Stomach (tissue), 4 donors: ENCODE data around the gene PDHA2.

ENCODE experiments used
- POLR2A ChIP-seq, 4 donors: fragments of 450-650 bp; IDR thresholded peaks; one replicate each; pipeline ENCODE4 v1.6.1; 2016; ENCODE audit warnings: antibody characterized with exemption in 4 of 4, control low read depth in 2 of 4, mild to moderate bottlenecking in 1 of 4, moderate library complexity in 1 of 4
- TF ChIP-seq, protein P1 (sequence below), 7 experiments: fragments of 450-650 bp in 4 of 7; fragments of 200-600 bp in 3 of 7; sonication (generic) in 3 of 7; IDR thresholded peaks; one replicate each; pipeline ENCODE4 v1.5.1; 2016 to 2019; ENCODE audit warnings: antibody characterized with exemption in 7 of 7, control low read depth in 2 of 7, mild to moderate bottlenecking in 1 of 7

DNA sequence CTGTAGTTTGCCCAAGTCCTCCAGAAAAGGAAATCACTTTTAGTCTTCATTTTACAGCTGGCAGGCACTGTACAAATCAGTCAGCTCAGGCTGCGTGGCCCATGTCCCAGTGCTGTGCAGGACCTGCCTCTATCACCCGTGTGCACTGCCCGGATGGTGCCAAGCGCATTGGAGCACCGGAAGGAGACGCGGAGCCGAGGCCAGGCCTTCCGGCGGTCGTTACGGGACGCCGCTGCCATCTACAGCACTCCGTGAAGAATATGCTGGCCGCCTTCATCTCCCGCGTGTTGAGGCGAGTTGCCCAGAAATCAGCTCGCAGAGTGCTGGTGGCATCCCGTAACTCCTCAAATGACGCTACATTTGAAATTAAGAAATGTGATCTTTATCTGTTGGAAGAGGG lies at the start of gene PDHA2:
- TF ChIP-seq, protein P1, sequence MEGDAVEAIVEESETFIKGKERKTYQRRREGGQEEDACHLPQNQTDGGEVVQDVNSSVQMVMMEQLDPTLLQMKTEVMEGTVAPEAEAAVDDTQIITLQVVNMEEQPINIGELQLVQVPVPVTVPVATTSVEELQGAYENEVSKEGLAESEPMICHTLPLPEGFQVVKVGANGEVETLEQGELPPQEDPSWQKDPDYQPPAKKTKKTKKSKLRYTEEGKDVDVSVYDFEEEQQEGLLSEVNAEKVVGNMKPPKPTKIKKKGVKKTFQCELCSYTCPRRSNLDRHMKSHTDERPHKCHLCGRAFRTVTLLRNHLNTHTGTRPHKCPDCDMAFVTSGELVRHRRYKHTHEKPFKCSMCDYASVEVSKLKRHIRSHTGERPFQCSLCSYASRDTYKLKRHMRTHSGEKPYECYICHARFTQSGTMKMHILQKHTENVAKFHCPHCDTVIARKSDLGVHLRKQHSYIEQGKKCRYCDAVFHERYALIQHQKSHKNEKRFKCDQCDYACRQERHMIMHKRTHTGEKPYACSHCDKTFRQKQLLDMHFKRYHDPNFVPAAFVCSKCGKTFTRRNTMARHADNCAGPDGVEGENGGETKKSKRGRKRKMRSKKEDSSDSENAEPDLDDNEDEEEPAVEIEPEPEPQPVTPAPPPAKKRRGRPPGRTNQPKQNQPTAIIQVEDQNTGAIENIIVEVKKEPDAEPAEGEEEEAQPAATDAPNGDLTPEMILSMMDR (IDR thresholded peaks at IDR 0.05) = no peak
- no peak for TF ChIP-seq POLR2A (IDR thresholded peaks at IDR 0.05)
